Neural progenitor cell (in vitro differentiated cells): ENCODE data around the gene NEDD8. TPM values are rescaled to one million over a fixed set of nuclear protein-coding genes. Genes with fewer than 3 reads are reported as not detected.

ENCODE experiments used
- DNase-seq: peaks from one replicate; pipeline ENCODE4 v3.0.0-alpha.2; 2016; ENCODE audit warnings: low spot score
- H2AFZ ChIP-seq: fragments of 200-600 bp; sonication (generic); replicated peaks from 2 replicates; pipeline ENCODE4 v1.6.1; 2016; ENCODE audit warnings: antibody characterized with exemption
- H3F3A ChIP-seq: fragments of 200-600 bp; sonication (generic); 2 replicates; pipeline ENCODE4 v1.6.1; 2016; ENCODE audit warnings: antibody characterized with exemption, low read depth
- H3K27ac ChIP-seq: fragments of 200-600 bp; sonication (generic); 2 replicates; pipeline ENCODE4 v1.5.1; 2016; ENCODE audit warnings: mild to moderate bottlenecking
- H3K27me3 ChIP-seq: fragments of 200-600 bp; sonication (generic); 2 replicates; pipeline ENCODE4 v1.6.1; 2016; ENCODE audit warnings: mild to moderate bottlenecking, moderate library complexity
- H3K36me3 ChIP-seq: fragments of 200-600 bp; sonication (generic); 2 replicates; pipeline ENCODE4 v1.5.1; 2016
- H3K4me1 ChIP-seq: fragments of 200-600 bp; sonication (generic); 2 replicates; pipeline ENCODE4 v1.6.1; 2016; ENCODE audit warnings: mixed run types
- H3K4me2 ChIP-seq: fragments of 200-600 bp; sonication (generic); 2 replicates; pipeline ENCODE4 v1.6.1; 2016
- H3K4me3 ChIP-seq: fragments of 200-600 bp; sonication (generic); 2 replicates; pipeline ENCODE4 v1.5.1; 2016
- H3K79me2 ChIP-seq: fragments of 200-600 bp; sonication (generic); 2 replicates; pipeline ENCODE4 v1.6.1; 2016; ENCODE audit warnings: low read depth
- H3K9ac ChIP-seq: fragments of 200-600 bp; sonication (generic); 2 replicates; pipeline ENCODE4 v1.6.1; 2016
- H3K9me3 ChIP-seq: fragments of 200-600 bp; sonication (generic); 2 replicates; pipeline ENCODE4 v1.5.1; 2016; ENCODE audit warnings: low read depth
- H4K20me1 ChIP-seq: fragments of 200-600 bp; sonication (generic); 2 replicates; pipeline ENCODE4 v1.6.1; 2016; ENCODE audit warnings: low read depth
- H3K27ac Mint-ChIP-seq: 3 replicates; pipeline ENCODE4 v1.8.0; 2021; ENCODE audit warnings: mixed read lengths
- H3K27me3 Mint-ChIP-seq: 2 replicates; pipeline ENCODE4 v1.8.0; 2022; ENCODE audit warnings: low read depth, mild to moderate bottlenecking, inconsistent platforms, moderate library complexity, mixed read lengths; ENCODE audit not compliant: insufficient read depth
- H3K36me3 Mint-ChIP-seq: 3 replicates; pipeline ENCODE4 v1.8.0; 2021; ENCODE audit warnings: mixed read lengths
- H3K4me1 Mint-ChIP-seq: 3 replicates; pipeline ENCODE4 v1.8.0; 2021; ENCODE audit warnings: mixed read lengths
- H3K4me3 Mint-ChIP-seq: 3 replicates; pipeline ENCODE4 v1.8.0; 2021; ENCODE audit warnings: mild to moderate bottlenecking, moderate library complexity, mixed read lengths
- H3K9me3 Mint-ChIP-seq: 3 replicates; pipeline ENCODE4 v1.8.0; 2020; ENCODE audit warnings: mixed read lengths
- CTCF ChIP-seq: fragments of 200-600 bp; sonication (generic); IDR thresholded peaks from 2 replicates; pipeline ENCODE4 v1.5.1; 2017; ENCODE audit warnings: antibody characterized with exemption, mild to moderate bottlenecking
- EZH2 ChIP-seq: fragments of 200-600 bp; sonication (generic); IDR thresholded peaks from 2 replicates; pipeline ENCODE4 v1.6.1; 2017; ENCODE audit warnings: antibody characterized with exemption, mild to moderate bottlenecking, moderate library complexity
- EZH2phosphoT487 ChIP-seq: fragments of 200-600 bp; sonication (generic); IDR thresholded peaks from 2 replicates; pipeline ENCODE4 v1.6.1; 2017; ENCODE audit warnings: antibody characterized with exemption
- total RNA-seq: library from RNA; depleted of rRNA; stranded (reverse); fragments of >200 nt; gene quantifications from 2 replicates; pipeline ENCODE4 v1.2.3, GENCODE V29; 2015; ENCODE audit warnings: low replicate concordance

The NEDD8 gene
- total RNA-seq, 1 donor from 2014 or later = 220 TPM

DNA sequence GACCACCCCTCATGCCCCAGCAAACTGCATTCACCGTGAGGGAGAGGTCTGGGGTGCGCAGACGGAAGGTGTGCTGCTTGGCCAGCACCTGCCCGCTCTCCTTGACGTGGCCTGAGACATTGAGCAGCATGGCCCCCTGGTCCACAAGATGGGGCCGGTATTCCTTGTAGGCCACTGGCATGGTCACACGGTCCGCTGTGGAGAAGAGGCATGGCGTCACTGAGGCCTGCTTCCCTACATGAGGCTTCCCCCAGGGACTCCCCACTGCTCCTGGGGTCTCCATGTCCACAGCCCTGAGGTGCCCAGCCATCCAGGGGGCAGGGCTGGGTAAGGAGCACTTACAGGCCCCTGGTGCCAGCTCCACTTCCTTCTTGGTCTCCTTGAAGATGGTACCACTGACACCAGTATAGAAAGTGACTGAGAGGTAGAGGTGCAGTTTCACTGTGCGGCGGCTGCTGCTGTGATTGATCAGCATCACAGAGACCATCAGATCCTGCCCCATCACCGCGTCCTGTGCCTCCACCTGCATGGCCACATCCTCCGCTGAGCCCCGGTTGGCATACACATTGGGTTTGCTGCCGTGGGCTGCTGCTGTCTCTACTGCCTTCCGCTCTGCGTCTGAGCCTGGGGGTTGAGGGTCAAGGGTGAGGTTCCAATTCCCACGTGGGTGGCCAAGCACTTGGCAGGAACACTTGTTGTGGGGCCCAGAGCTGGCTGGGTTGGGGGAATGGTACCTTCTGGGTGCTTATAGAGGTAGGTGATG, 22.6 kb upstream of the NEDD8 start:
- no peak for DNase-seq
- Mint-ChIP-seq H3K4me1 (no peaks in the 10 kb centered on the region), H3K36me3 (no peaks in the 10 kb centered on the region), H3K4me3 (no peak overlapping the region), H3K27ac (no peak overlapping the region), H3K9me3 (no peaks in the 10 kb centered on the region), H3K27me3 (peaks cover 2% of the 10 kb centered on the region)
- H3K27ac ChIP-seq = no peak overlapping the region
- H3K27me3 ChIP-seq = no peaks in the 10 kb centered on the region
- no peaks in the 10 kb centered on the region for H3K9me3 ChIP-seq
- H2AFZ ChIP-seq = no peak overlapping the region
- H3K4me1 ChIP-seq = no peaks in the 10 kb centered on the region
- no peaks in the 10 kb centered on the region for H3F3A ChIP-seq
- H3K4me3 ChIP-seq = no peak overlapping the region
- no peak for TF ChIP-seq EZH2
- TF ChIP-seq EZH2phosphoT487 = no peak
- no peak overlapping the region for H3K9ac ChIP-seq
- H3K79me2 ChIP-seq = no peaks in the 10 kb centered on the region
- H3K36me3 ChIP-seq = no peaks in the 10 kb centered on the region
- no peaks in the 10 kb centered on the region for H4K20me1 ChIP-seq
- H3K4me2 ChIP-seq = no peak overlapping the region

DNA sequence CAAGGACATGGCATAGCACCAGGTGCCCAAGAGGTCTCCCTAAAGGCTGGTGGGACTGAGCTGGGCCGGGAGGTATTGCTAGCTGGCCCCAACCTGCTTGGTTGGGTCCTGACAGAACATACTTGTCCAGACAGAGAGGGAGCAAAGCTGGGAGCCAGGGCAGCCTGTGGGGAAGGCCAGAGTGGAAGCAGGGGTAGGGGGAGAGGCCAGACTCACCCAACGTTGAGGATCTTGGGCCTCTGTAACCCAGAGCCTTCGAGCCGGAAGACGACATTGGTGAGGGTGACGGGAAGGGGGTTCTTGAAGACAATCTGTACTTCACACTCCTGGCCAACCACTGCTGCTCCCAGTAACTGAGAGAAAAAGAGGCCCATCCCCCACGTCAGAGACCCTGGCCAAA, 21.8 kb upstream of the NEDD8 start:
- Histone ChIP-seq H3K4me2 (no peak overlapping the region), H3K79me2 (no peaks in the 10 kb centered on the region), H3K27ac (no peak overlapping the region), H3K9ac (no peak overlapping the region), H3K9me3 (no peaks in the 10 kb centered on the region), H3K4me1 (no peaks in the 10 kb centered on the region), H2AFZ (no peak overlapping the region), H3K4me3 (no peak overlapping the region), H3K27me3 (no peaks in the 10 kb centered on the region), H3K36me3 (no peaks in the 10 kb centered on the region), H3F3A (no peaks in the 10 kb centered on the region), H4K20me1 (no peaks in the 10 kb centered on the region)
- no peaks in the 10 kb centered on the region for H3K9me3 Mint-ChIP-seq
- no peak for DNase-seq
- peak overlapping the region; percentile 38 for H3K4me3 Mint-ChIP-seq
- H3K27ac Mint-ChIP-seq = no peak overlapping the region
- H3K27me3 Mint-ChIP-seq = peaks cover 4% of the 10 kb centered on the region
- no peaks in the 10 kb centered on the region for H3K36me3 Mint-ChIP-seq
- no peaks in the 10 kb centered on the region for H3K4me1 Mint-ChIP-seq
- no peak for TF ChIP-seq EZH2
- no peak for TF ChIP-seq EZH2phosphoT487

GRCh38 chr14:24252289-24253124, 20.3 kb upstream of the NEDD8 start:
- Histone ChIP-seq H3F3A (no peaks in the 10 kb centered on the region), H3K4me1 (no peaks in the 10 kb centered on the region), H3K36me3 (no peaks in the 10 kb centered on the region), H3K27ac (no peak overlapping the region), H3K9ac (no peak overlapping the region), H3K4me2 (no peak overlapping the region), H3K79me2 (no peaks in the 10 kb centered on the region), H2AFZ (no peak overlapping the region), H3K9me3 (no peaks in the 10 kb centered on the region), H4K20me1 (no peaks in the 10 kb centered on the region), H3K27me3 (no peaks in the 10 kb centered on the region), H3K4me3 (no peak overlapping the region)
- DNase-seq = no peak
- H3K9me3 Mint-ChIP-seq = no peaks in the 10 kb centered on the region
- no peak overlapping the region for H3K27ac Mint-ChIP-seq
- H3K36me3 Mint-ChIP-seq = no peaks in the 10 kb centered on the region
- H3K4me1 Mint-ChIP-seq = no peaks in the 10 kb centered on the region
- TF ChIP-seq EZH2 (no peak), CTCF (no peak), EZH2phosphoT487 (no peak)
- H3K27me3 Mint-ChIP-seq = peaks cover 4% of the 10 kb centered on the region
- H3K4me3 Mint-ChIP-seq = no peak overlapping the region

GRCh38 chr14:24251880-24252288, 19.7 kb upstream of the NEDD8 start:
- Histone ChIP-seq H3K4me2 (no peak overlapping the region), H3K4me1 (no peaks in the 10 kb centered on the region), H3F3A (no peaks in the 10 kb centered on the region), H3K27ac (no peak overlapping the region), H3K9me3 (no peaks in the 10 kb centered on the region), H3K79me2 (no peaks in the 10 kb centered on the region), H4K20me1 (no peaks in the 10 kb centered on the region), H2AFZ (no peak overlapping the region), H3K4me3 (no peak overlapping the region), H3K27me3 (no peaks in the 10 kb centered on the region), H3K36me3 (no peaks in the 10 kb centered on the region), H3K9ac (no peak overlapping the region)
- no peak for TF ChIP-seq CTCF
- TF ChIP-seq EZH2phosphoT487 = no peak
- TF ChIP-seq EZH2 = no peak
- no peak overlapping the region for H3K4me3 Mint-ChIP-seq
- H3K27ac Mint-ChIP-seq = no peak overlapping the region
- no peak for DNase-seq
- H3K27me3 Mint-ChIP-seq = peaks cover 4% of the 10 kb centered on the region
- no peaks in the 10 kb centered on the region for H3K36me3 Mint-ChIP-seq
- H3K4me1 Mint-ChIP-seq = no peaks in the 10 kb centered on the region
- no peaks in the 10 kb centered on the region for H3K9me3 Mint-ChIP-seq
